Activated T-cell treated with anti-CD3 and anti-CD28 coated beads, Interleukin-2, amount 50 U/mL, for 24 hours (primary cell): ENCODE data around the gene TMEM179B.
A peak's percentile ranks its signal among the peaks of the same experiment; 100 is the strongest.

Experiments
- DNase-seq: peaks from one replicate; pipeline ENCODE4 v3.0.0-alpha.2; 2020
- H3K27ac Mint-ChIP-seq: 2 replicates; pipeline ENCODE4 v1.8.0; 2020; ENCODE audit warnings: mild to moderate bottlenecking, mixed read lengths
- H3K27me3 Mint-ChIP-seq: 2 replicates; pipeline ENCODE4 v1.8.0; 2020; ENCODE audit warnings: mixed read lengths
- H3K36me3 Mint-ChIP-seq: 2 replicates; pipeline ENCODE4 v1.8.0; 2020; ENCODE audit warnings: low read depth, mixed read lengths
- H3K4me1 Mint-ChIP-seq: 2 replicates; pipeline ENCODE4 v1.8.0; 2020; ENCODE audit warnings: low read depth, mixed read lengths
- H3K4me3 Mint-ChIP-seq: 2 replicates; pipeline ENCODE4 v1.8.0; 2020; ENCODE audit warnings: mild to moderate bottlenecking, moderate library complexity, mixed read lengths
- H3K9me3 Mint-ChIP-seq: 2 replicates; pipeline ENCODE4 v1.8.0; 2020; ENCODE audit warnings: mixed read lengths

The TMEM179B gene

DNA sequence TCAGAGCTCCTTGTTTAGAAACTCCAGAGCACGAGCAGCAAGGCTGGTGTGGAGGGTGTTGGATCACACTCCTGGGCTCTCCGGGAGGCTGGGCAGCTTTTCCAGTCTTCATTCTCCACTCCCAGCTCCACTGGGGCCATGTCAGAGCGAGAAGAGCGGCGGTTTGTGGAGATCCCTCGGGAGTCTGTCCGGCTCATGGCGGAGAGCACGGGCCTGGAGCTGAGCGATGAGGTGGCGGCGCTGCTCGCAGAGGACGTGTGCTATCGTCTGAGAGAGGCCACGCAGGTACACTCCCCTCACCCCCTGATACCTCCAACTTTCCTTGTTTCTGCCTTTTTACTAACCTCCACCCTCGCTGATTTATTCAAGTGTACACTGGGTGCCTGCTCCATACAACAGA, 11.6 kb upstream of the TMEM179B start:
- Mint-ChIP-seq H3K4me3 (no peak overlapping the region), H3K9me3 (no peaks in the 10 kb centered on the region), H3K27ac (peak overlapping the region; percentile 83), H3K4me1 (peaks cover 35% of the 10 kb centered on the region), H3K36me3 (peaks cover 58% of the 10 kb centered on the region), H3K27me3 (no peaks in the 10 kb centered on the region)
- DNase-seq: no peak

DNA sequence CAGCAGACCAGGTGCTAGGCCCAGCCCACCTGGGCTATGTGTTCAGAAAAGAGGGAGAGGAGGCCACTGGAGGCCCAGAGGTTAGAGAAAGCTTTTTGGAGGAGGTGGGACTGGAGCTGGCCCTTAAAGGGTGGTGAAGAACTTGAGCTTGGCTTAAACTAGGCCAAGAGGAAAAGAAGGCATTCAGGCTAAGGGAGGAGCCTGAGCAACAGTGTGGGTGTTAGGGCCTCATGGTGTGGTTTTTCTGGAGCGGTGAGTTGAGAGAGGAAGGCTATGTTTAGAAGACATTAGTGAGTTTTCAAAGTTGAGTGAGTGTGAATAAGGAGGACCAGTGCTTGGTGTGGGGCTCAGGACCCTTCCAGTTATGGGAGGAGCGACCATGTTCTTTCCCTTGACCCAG, 9.8 kb upstream of the TMEM179B start:
- no peak for DNase-seq
- H3K36me3 Mint-ChIP-seq: peaks cover 69% of the 10 kb centered on the region
- no peaks in the 10 kb centered on the region for H3K27me3 Mint-ChIP-seq
- H3K4me1 Mint-ChIP-seq: peaks cover 27% of the 10 kb centered on the region
- no peak overlapping the region for H3K4me3 Mint-ChIP-seq
- H3K9me3 Mint-ChIP-seq: no peaks in the 10 kb centered on the region
- peak overlapping the region; percentile 82 for H3K27ac Mint-ChIP-seq

- no peaks in the 10 kb centered on the region for H3K27me3 Mint-ChIP-seq
- H3K4me3 Mint-ChIP-seq: no peak overlapping the region
- H3K9me3 Mint-ChIP-seq: no peaks in the 10 kb centered on the region
- H3K27ac Mint-ChIP-seq: peak overlapping the region; percentile 82
- peaks cover 26% of the 10 kb centered on the region for H3K4me1 Mint-ChIP-seq
- no peak for DNase-seq
- peaks cover 79% of the 10 kb centered on the region for H3K36me3 Mint-ChIP-seq
Observed at GRCh38 chr11:62778441-62778840, 8.8 kb upstream of the TMEM179B start.

- H3K36me3 Mint-ChIP-seq: peaks cover 78% of the 10 kb centered on the region
- no peaks in the 10 kb centered on the region for H3K27me3 Mint-ChIP-seq
- H3K27ac Mint-ChIP-seq: peak overlapping the region; percentile 66
- DNase-seq: no peak
- no peak overlapping the region for H3K4me3 Mint-ChIP-seq
- H3K4me1 Mint-ChIP-seq: peaks cover 16% of the 10 kb centered on the region
- H3K9me3 Mint-ChIP-seq: no peaks in the 10 kb centered on the region
Observed at GRCh38 chr11:62782753-62783152, 4.4 kb upstream of the TMEM179B start.

- peak overlapping the region; percentile 86 for H3K4me3 Mint-ChIP-seq
- H3K4me1 Mint-ChIP-seq: peaks cover 41% of the 10 kb centered on the region
- H3K9me3 Mint-ChIP-seq: no peaks in the 10 kb centered on the region
- no peaks in the 10 kb centered on the region for H3K27me3 Mint-ChIP-seq
- H3K27ac Mint-ChIP-seq: peak overlapping the region; percentile 95
- peak; percentile 89 for DNase-seq
- H3K36me3 Mint-ChIP-seq: peaks cover 89% of the 10 kb centered on the region
Observed at GRCh38 chr11:62786318-62787004, 741 bp upstream of the TMEM179B start.

GRCh38 chr11:62788991-62789390, 1.8 kb downstream of the TMEM179B start:
- no peak for DNase-seq
- Mint-ChIP-seq H3K27ac (peak overlapping the region; percentile 96), H3K4me1 (peaks cover 51% of the 10 kb centered on the region), H3K27me3 (no peaks in the 10 kb centered on the region), H3K4me3 (peak overlapping the region; percentile 91), H3K9me3 (no peaks in the 10 kb centered on the region), H3K36me3 (peaks cover 86% of the 10 kb centered on the region)

DNA sequence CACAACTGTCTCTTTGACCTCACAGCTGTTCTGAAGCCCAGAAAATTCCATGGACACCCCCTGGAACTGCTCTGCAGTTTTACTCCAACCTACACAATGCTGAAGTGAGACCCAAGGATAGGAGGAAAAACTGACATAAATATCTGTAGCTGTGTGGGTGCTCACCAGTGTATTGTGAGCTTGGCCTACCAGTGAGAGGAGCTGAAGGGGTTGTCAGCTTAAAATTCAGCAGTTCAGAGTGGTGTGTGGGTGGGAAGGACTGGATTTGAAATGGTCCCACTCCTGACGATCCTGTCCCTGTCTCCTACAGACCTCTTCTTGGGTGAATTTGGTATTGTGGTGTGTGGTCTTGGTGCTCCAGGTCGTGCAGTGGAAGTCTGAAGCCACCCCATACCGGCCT, 2.4 kb downstream of the TMEM179B start:
- Mint-ChIP-seq H3K4me1 (peaks cover 54% of the 10 kb centered on the region), H3K9me3 (no peaks in the 10 kb centered on the region), H3K27ac (peak overlapping the region; percentile 96), H3K27me3 (no peaks in the 10 kb centered on the region), H3K36me3 (peaks cover 89% of the 10 kb centered on the region), H3K4me3 (peak overlapping the region; percentile 91)
- DNase-seq: no peak

DNA sequence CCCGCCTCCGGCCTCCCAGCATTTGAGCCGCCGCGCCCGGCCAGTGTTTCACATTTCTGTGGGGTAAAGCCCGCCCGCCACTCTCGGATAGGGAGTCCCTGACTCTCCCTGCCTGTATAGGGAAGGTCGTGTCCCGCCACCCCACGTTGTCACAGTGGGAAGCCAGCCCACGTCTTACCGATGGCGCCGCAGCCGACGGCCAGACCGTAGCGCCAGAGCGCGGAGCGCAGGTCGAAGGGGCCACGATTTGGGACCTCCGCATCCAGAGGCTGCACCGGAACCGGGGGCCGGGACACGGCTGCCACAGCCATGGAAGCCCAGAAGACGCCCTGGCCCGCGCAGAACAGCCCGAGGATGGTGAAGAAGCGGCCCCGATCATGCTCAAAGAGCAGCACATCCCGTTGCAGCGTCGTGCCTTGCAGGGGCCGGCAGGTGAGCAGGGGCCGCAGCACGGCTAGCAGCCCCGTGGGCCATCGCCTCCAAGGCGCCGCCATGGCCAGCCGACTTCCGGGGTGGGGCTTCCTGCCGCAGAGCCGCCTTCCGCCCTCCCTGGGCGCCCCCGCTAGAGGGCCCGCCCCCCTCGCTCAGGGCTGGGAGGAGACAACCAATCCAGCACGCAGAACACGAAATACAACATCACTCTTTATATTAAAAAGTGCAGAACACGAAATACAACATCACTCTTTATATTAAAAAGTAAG, 4.4 kb downstream of the TMEM179B start, which contains the start of gene TMEM223:
Gene TMEM223, minus strand, starts transcription at position 506 of the 701 bp plus-strand sequence. Its CDS starts 12 bp downstream, at position 494.
- Mint-ChIP-seq H3K9me3 (no peaks in the 10 kb centered on the region), H3K36me3 (peaks cover 93% of the 10 kb centered on the region), H3K27ac (peak within 1 kb of the TSS; percentile 96), H3K4me1 (peaks cover 44% of the 10 kb centered on the region), H3K27me3 (no peaks in the 10 kb centered on the region), H3K4me3 (peak within 1 kb of the TSS; percentile 91)
- peak; percentile 94 for DNase-seq

GRCh38 chr11:62792202-62792575, 5.0 kb downstream of the TMEM179B start:
- H3K27me3 Mint-ChIP-seq: no peaks in the 10 kb centered on the region
- H3K9me3 Mint-ChIP-seq: no peaks in the 10 kb centered on the region
- peaks cover 95% of the 10 kb centered on the region for H3K36me3 Mint-ChIP-seq
- peak overlapping the region; percentile 96 for H3K27ac Mint-ChIP-seq
- peak overlapping the region; percentile 91 for H3K4me3 Mint-ChIP-seq
- H3K4me1 Mint-ChIP-seq: peaks cover 44% of the 10 kb centered on the region
- no peak for DNase-seq

GRCh38 chr11:62794201-62794775, 7.1 kb downstream of the TMEM179B start:
- DNase-seq: no peak
- Mint-ChIP-seq H3K9me3 (no peaks in the 10 kb centered on the region), H3K36me3 (peaks cover 97% of the 10 kb centered on the region), H3K4me3 (no peak overlapping the region), H3K27me3 (no peaks in the 10 kb centered on the region), H3K27ac (peak overlapping the region; percentile 80), H3K4me1 (peaks cover 30% of the 10 kb centered on the region)

DNA sequence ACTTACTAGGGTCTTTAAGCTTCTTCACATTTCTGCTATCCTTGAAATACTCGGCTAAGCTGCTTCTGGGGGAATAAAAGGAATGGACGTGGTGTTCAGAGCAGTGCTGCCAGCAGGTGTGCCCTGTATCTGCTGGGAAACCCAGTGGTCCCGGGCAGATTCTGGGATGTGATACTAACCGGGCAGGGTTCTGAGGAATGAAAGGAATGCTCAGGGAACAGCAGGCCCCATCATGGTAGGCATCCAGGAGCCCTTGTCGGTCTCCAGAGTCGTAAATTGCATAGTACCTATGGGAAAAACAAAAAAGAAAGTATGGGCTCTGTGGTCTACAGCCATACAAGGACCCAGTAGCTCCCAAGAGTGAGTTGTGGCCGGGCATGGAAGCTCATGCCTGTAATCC, 9.1 kb downstream of the TMEM179B start:
- H3K36me3 Mint-ChIP-seq: peaks cover 96% of the 10 kb centered on the region

DNA sequence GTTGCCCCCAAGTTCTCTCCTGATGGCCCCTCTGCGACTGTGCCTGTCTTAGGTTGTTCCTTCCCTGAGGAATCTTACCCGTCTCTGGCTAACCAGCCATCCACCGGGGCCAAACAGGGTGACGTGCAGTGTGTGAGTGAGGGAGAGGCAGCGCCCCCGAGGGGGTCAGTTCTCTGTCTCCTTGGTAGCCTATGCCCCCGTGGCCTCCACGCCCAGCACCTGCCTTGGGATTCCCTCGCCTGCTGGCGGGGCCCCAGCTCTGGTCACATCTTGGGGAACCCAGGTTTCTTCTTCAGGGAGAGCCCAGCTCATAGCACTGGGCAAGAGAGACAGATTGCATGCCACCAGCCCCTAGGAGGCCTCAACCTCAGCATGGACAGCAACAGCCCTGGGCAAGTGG, 12.3 kb downstream of the TMEM179B start:
- H3K27ac Mint-ChIP-seq: peak overlapping the region; percentile 78
- no peaks in the 10 kb centered on the region for H3K27me3 Mint-ChIP-seq
- no peak overlapping the region for H3K4me3 Mint-ChIP-seq
- no peak for DNase-seq
- H3K4me1 Mint-ChIP-seq: peaks cover 33% of the 10 kb centered on the region
- H3K9me3 Mint-ChIP-seq: no peaks in the 10 kb centered on the region
- peaks cover 98% of the 10 kb centered on the region for H3K36me3 Mint-ChIP-seq

More for the DNA sequence above, 9.1 kb downstream of the TMEM179B start:
- H3K4me3 Mint-ChIP-seq: no peak overlapping the region
- peaks cover 20% of the 10 kb centered on the region for H3K4me1 Mint-ChIP-seq
- no peak for DNase-seq
- no peaks in the 10 kb centered on the region for H3K9me3 Mint-ChIP-seq
- H3K27me3 Mint-ChIP-seq: no peaks in the 10 kb centered on the region
- H3K27ac Mint-ChIP-seq: peak overlapping the region; percentile 80

DNA sequence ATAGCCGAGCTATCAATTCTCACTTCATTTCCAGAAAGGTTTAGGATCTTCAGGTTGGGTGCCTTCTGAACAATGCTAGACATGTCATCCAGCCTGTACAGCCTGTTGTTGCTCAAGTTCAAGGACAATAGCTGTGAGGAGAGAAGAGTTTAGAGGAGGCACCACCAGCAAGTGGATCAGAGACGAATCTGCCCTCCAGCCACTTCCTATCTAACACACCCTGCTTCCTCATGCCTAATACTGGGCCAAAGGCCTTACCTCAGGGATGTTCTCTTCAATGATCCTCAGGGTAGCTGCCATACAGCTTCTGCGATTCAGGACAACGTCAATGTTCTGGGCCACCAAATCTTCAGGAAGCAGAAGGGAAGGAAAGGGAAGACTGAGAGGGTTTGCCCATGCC, 13.9 kb downstream of the TMEM179B start:
- Mint-ChIP-seq H3K27me3 (no peaks in the 10 kb centered on the region), H3K4me1 (peaks cover 39% of the 10 kb centered on the region), H3K9me3 (no peaks in the 10 kb centered on the region), H3K36me3 (peaks cover 95% of the 10 kb centered on the region), H3K4me3 (no peak overlapping the region), H3K27ac (peak overlapping the region; percentile 83)
- DNase-seq: no peak

DNA sequence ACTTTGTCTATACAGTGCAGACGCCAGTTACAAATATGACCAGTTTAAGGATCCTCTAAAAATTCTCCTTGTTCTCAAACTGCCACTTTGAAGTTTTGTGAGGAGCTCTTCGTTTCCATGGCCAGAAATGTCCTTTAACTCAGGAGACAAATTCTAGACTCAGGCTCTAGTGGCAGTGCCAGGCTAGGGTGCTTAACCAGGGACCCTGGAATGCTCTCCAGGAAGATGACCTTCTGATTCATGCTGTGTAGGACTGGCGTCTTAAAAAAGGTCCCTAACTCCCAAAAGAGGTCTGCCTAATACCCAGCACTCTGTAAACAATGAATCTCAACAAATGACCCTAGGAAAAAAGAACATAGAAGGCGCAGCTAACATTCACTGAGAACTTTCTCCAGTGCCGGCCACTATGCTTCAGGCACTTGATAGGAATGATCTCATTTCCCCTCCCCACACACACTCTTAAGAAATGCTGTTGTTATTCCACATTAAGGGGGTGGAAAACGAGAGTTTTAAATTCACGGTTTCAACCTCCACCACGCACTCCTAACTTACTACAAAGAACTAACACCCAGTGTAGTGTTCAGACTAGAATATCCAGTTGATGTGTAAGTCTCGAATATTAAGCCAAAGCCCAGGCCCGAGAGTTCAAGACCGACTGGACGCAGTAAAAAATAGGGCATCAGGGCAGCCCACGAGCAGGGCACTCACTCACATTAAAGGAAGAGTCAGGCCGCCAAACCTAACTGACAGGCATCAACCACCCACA, 17.3 kb downstream of the TMEM179B start:
- Mint-ChIP-seq H3K4me1 (peaks cover 51% of the 10 kb centered on the region), H3K36me3 (peaks cover 65% of the 10 kb centered on the region), H3K4me3 (peak overlapping the region; percentile 100), H3K27me3 (no peaks in the 10 kb centered on the region), H3K9me3 (no peaks in the 10 kb centered on the region), H3K27ac (peak overlapping the region; percentile 99)
- DNase-seq: no peak
